Natural killer cell (primary cell): ENCODE measurements around the gene PREX1. TPM values are rescaled to one million over a fixed set of nuclear protein-coding genes. Genes with fewer than 3 reads are reported as not detected.

Experiments used
- ATAC-seq, 3 donors: fragments of 150-1000 bp in 2 of 3; fragments of 200-7000 bp in 1 of 3; cut with Tn5 transposase; 1 replicate in 1 of 3; 2 replicates in 2 of 3; pipeline ENCODE4 v1.10.0; 2021; ENCODE audit warnings: mild to moderate bottlenecking in 2 of 3, moderate library complexity in 2 of 3
- DNase-seq, 2 donors: peaks; one replicate each; pipeline versions ENCODE4 v3.0.0 to v3.0.0-alpha.2; 2013 to 2021; ENCODE audit warnings: mixed read lengths in 1 of 2
- H3K27ac ChIP-seq: one replicate; pipeline ENCODE4 v1.5.1; 2013; ENCODE audit warnings: mild to moderate bottlenecking, low read length
- H3K27me3 ChIP-seq: one replicate; pipeline ENCODE4 v1.6.1; 2013; ENCODE audit warnings: low read length; ENCODE audit not compliant: control insufficient read depth, insufficient read depth
- H3K36me3 ChIP-seq: one replicate; pipeline ENCODE4 v1.6.1; 2013; ENCODE audit warnings: low read length; ENCODE audit not compliant: control insufficient read depth, insufficient read depth
- H3K4me1 ChIP-seq: one replicate; pipeline ENCODE4 v1.6.1; 2013; ENCODE audit warnings: low read length; ENCODE audit not compliant: control insufficient read depth, insufficient read depth
- H3K4me3 ChIP-seq: one replicate; pipeline ENCODE4 v1.5.1; 2013; ENCODE audit warnings: low read length
- H3K9me3 ChIP-seq: one replicate; pipeline ENCODE4 v1.6.1; 2013; ENCODE audit warnings: low read length; ENCODE audit not compliant: control insufficient read depth, insufficient read depth
- H3K27ac Mint-ChIP-seq, 2 donors: one replicate each; pipeline ENCODE4 v1.8.0; 2022; ENCODE audit warnings: mild to moderate bottlenecking in 2 of 2, mixed read lengths in 2 of 2, moderate library complexity in 1 of 2
- H3K27me3 Mint-ChIP-seq, 2 donors: one replicate each; pipeline ENCODE4 v1.8.0; 2022; ENCODE audit warnings: low read depth in 2 of 2, mixed read lengths in 2 of 2
- H3K36me3 Mint-ChIP-seq: one replicate; pipeline ENCODE4 v1.8.0; 2022; ENCODE audit warnings: mixed read lengths
- H3K4me1 Mint-ChIP-seq, 2 donors: one replicate each; pipeline ENCODE4 v1.8.0; 2022; ENCODE audit warnings: mixed read lengths in 2 of 2
- H3K4me3 Mint-ChIP-seq: one replicate; pipeline ENCODE4 v1.8.0; 2022; ENCODE audit warnings: mild to moderate bottlenecking, moderate library complexity, mixed read lengths
- H3K9me3 Mint-ChIP-seq, 2 donors: one replicate each; pipeline ENCODE4 v1.8.0; 2022; ENCODE audit warnings: mixed read lengths in 2 of 2
- WGBS: methylation state at CpG from one replicate; pipeline ENCODE4 v1.1.7; 2013; ENCODE audit warnings: missing lambda C conversion rate; ENCODE audit not compliant: insufficient coverage; 5-methylcytosine and 5-hydroxymethylcytosine counted together
- intact Hi-C: fragments of 100-400 bp; cut with micrococcal nuclease; formaldehyde crosslinking; loops from one replicate; pipeline ENCODE4 v1.14.2; 2022
- total RNA-seq, 4 donors: library from RNA; stranded (reverse); fragments of 120-200 nt in 1 of 4; gene quantifications; one replicate each; pipeline versions ENCODE4 v1.2.3 to v1.2.4, GENCODE V29; 2013 to 2022
- TF ChIP-seq, protein P1 (sequence below): fragments of 200-600 bp; IDR thresholded peaks from one replicate; pipeline ENCODE4 v1.8.0; 2022; ENCODE audit warnings: antibody characterized with exemption

The PREX1 gene
- total RNA-seq, 3 donors from 2014 or later (not counting 1 experiment from before 2014, with no cell fraction given), result 382 to 392 (median 389) TPM

DNA sequence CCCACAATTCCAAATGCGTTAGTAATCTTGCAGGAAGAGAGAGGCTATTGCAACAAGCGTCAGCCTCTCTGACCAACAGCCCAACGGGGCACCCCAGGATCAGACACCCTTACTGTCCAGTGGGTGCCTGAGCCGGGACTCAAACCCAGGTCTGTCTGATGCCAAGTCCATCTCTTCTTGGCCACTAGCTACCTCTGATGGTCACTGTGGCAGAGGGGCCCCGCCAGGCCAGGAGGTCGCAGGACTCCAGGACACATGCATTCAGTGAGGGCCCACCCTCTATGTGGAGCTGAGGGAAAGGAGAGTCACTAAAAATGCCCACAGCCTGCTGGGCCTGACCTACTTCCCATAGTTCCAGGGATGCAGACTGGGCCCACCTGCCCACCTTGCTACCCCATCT is 83.3 kb downstream of the PREX1 start:
- H3K9me3 ChIP-seq, result no peaks in the 10 kb centered on the region
- intact Hi-C loops, result no loop called here
- H3K9me3 Mint-ChIP-seq, result no peaks in the 10 kb centered on the region
- H3K4me1 Mint-ChIP-seq, result peaks cover 56 to 60% of the 10 kb centered on the region in 2 donors
- H3K27ac Mint-ChIP-seq, result peak overlapping the region; percentile 65 to 67
- H3K4me3 Mint-ChIP-seq, result no peak overlapping the region
- H3K4me3 ChIP-seq, result no peak overlapping the region
- H3K36me3 ChIP-seq, result peaks cover 60% of the 10 kb centered on the region
- H3K27me3 ChIP-seq, result no peaks in the 10 kb centered on the region
- H3K27me3 Mint-ChIP-seq, result no peaks in the 10 kb centered on the region
- WGBS, result 94% methylated on average over 6 of the region's 6 CpGs
- peaks cover 12% of the 10 kb centered on the region for H3K36me3 Mint-ChIP-seq
- ATAC-seq (no peak), DNase-seq (no peak)
- no peak overlapping the region for H3K27ac ChIP-seq
- H3K4me1 ChIP-seq, result peaks cover 39% of the 10 kb centered on the region
- TF ChIP-seq, protein P1, sequence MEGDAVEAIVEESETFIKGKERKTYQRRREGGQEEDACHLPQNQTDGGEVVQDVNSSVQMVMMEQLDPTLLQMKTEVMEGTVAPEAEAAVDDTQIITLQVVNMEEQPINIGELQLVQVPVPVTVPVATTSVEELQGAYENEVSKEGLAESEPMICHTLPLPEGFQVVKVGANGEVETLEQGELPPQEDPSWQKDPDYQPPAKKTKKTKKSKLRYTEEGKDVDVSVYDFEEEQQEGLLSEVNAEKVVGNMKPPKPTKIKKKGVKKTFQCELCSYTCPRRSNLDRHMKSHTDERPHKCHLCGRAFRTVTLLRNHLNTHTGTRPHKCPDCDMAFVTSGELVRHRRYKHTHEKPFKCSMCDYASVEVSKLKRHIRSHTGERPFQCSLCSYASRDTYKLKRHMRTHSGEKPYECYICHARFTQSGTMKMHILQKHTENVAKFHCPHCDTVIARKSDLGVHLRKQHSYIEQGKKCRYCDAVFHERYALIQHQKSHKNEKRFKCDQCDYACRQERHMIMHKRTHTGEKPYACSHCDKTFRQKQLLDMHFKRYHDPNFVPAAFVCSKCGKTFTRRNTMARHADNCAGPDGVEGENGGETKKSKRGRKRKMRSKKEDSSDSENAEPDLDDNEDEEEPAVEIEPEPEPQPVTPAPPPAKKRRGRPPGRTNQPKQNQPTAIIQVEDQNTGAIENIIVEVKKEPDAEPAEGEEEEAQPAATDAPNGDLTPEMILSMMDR, result no peak

DNA sequence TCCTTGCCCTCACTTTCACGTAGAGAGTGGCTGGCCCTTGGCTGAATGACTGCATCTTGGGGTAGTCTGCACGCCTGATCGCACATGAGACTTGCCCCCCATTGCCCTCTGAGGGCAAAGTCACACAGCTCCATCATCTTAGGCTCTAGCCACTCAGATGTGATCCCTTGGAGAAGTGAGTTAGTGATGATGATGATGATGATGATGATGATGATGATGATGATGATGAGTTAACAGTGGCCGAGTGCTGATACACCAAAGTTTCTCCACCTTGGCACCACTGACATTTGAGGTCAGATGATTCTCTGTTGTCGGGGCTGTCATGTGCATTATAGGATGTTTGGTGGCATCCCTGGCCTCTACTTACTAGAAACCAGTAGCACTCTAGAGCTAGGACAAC is 84.0 kb downstream of the PREX1 start:
- H3K4me1 Mint-ChIP-seq, result peaks cover 56 to 60% of the 10 kb centered on the region in 2 donors
- no peak for ATAC-seq
- H3K4me3 ChIP-seq, result no peak overlapping the region
- no peaks in the 10 kb centered on the region for H3K9me3 Mint-ChIP-seq
- no peaks in the 10 kb centered on the region for H3K9me3 ChIP-seq
- no peaks in the 10 kb centered on the region for H3K27me3 Mint-ChIP-seq
- H3K27ac Mint-ChIP-seq, result peak overlapping the region; percentile 67 to 78
- peaks cover 60% of the 10 kb centered on the region for H3K36me3 ChIP-seq
- TF ChIP-seq, protein P1, result no peak
- WGBS, result 95% methylated on average over 5 of the region's 5 CpGs
- intact Hi-C loops, result no loop called here
- no peaks in the 10 kb centered on the region for H3K27me3 ChIP-seq
- H3K4me3 Mint-ChIP-seq, result no peak overlapping the region
- DNase-seq, result no peak
- H3K4me1 ChIP-seq, result peaks cover 39% of the 10 kb centered on the region
- H3K36me3 Mint-ChIP-seq, result peaks cover 12% of the 10 kb centered on the region
- no peak overlapping the region for H3K27ac ChIP-seq

DNA sequence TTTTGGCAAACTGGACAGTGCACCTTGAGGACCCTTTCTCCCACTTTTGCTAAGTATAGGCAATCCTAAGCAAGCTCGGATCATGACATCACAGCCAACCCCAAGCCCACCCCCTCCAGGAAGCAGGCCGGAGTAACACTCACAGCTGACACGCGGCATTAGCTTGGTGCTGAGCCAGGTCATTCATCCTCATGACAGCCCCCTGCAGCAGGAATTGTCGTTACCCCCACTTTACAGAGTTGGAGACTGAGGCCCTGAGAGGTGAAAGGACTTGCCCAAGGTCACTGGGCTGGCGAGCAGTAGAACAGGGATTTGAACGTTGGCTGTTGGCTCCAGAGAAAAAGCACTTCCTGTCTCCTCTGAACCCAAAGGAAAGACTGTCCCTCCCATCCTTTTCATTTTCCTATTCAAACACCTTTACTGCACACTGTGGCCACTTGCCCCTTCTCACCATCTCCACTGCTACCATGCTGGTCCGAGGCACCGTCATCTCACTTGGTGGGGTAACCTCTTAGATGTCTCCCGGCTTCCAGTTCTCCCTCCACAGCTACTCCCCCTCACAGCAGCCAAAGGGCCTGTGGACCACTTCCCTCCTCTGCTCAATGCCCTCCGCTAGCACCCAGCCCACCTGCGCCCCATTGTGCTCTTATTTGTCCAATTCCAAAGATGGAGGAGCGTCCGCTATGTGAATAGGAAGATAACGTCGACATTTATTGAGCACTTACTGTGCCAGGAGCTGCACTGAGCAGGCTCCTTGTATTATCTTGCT is 84.7 kb downstream of the PREX1 start:
- Mint-ChIP-seq H3K27ac (peak overlapping the region; percentile 54 to 78), H3K36me3 (peaks cover 12% of the 10 kb centered on the region), H3K4me1 (peaks cover 56 to 60% of the 10 kb centered on the region in 2 donors), H3K4me3 (no peak overlapping the region), H3K27me3 (no peaks in the 10 kb centered on the region), H3K9me3 (no peaks in the 10 kb centered on the region)
- intact Hi-C loops, result no loop called here
- H3K9me3 ChIP-seq, result no peaks in the 10 kb centered on the region
- TF ChIP-seq, protein P1, result no peak
- no peak overlapping the region for H3K27ac ChIP-seq
- 95% methylated on average over 16 of the region's 16 CpGs for WGBS
- DNase-seq (no peak), ATAC-seq (no peak)
- H3K4me1 ChIP-seq, result peaks cover 39% of the 10 kb centered on the region
- H3K4me3 ChIP-seq, result no peak overlapping the region
- no peaks in the 10 kb centered on the region for H3K27me3 ChIP-seq
- H3K36me3 ChIP-seq, result peaks cover 60% of the 10 kb centered on the region
